A204.1 (cell line): Measurements from ENCODE around the gene NCOA7.
"Not testable (repeated sequence)": the region's sequence is repeated elsewhere in the genome, so short reads cannot be mapped to it uniquely, and the experiment has no call there.

Experiments
- FAIRE-seq: peaks from 2 replicates; lab custom pipeline; 2012; peaks lifted over from hg19 to GRCh38; lab: Jason Lieb, UNC

NCOA7 gene

DNA sequence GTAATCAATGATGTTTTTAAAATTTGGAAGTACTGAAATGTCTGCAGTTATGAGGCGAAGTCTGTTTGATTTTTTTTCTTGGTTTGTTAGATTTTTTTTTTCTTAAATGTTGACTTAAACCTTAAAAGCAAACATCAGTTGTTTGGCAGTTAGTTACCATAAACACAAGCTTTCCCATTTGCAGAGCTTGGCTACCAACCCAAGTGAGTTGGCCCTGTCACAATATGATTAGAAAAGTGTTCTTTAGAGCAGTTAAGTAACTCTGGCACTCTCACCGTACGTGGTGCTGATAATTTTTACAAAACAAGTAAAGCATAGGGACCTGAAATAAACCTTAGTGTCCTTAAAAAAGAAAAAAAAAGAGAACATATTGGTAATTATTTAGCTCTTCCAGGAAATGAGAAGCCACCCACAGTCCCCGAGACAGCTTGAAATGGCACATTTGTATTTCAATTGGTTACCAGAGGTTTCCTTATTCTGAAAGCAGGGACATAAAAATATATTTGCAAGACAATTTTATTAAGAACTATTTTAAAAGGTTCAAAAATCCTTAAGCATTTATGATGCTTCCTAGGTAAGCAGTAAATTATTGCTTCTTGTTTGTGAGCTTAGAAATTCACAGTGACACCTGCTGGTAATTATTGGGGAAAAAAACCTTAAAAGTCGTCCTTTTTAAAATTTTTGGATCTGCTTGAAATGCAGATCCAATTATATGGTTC is 37.4 kb upstream of the NCOA7 start:
- peak; percentile 88 for FAIRE-seq

DNA sequence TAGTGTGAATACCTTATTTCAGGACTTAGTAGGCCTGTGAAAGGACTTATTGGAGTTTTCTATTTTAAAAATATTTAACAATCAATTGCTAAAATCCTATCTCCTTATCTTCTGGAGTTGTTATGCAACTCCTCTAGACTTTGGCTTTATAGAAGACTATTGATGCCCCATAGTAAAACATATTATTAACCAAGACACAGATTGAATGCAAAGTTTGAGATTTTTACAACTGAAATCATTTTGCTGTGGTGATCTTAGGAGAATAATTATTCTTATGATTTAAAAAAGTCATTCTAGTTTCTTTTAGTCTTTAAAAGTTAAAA is 36.9 kb upstream of the NCOA7 start:
- FAIRE-seq = no peak

DNA sequence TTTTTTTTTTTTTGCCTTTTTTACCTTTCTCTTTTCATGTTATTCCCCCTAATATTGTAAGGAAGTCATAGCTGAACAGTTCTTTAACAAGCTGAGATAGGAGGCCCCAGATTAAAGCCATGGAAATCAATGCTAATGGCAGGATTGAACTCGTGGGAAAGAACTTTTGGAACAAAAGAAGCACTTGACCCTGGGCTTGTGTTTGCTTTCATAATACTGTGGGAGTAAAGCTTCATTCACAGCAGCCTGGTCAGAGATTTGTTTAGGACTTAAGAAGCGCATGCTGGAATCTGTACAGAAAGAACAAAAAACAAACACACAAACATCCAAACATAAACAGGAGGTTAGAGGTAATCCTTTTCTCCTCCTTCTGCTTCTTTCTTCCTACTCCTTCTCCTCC is 36.2 kb upstream of the NCOA7 start:
- no peak for FAIRE-seq

DNA sequence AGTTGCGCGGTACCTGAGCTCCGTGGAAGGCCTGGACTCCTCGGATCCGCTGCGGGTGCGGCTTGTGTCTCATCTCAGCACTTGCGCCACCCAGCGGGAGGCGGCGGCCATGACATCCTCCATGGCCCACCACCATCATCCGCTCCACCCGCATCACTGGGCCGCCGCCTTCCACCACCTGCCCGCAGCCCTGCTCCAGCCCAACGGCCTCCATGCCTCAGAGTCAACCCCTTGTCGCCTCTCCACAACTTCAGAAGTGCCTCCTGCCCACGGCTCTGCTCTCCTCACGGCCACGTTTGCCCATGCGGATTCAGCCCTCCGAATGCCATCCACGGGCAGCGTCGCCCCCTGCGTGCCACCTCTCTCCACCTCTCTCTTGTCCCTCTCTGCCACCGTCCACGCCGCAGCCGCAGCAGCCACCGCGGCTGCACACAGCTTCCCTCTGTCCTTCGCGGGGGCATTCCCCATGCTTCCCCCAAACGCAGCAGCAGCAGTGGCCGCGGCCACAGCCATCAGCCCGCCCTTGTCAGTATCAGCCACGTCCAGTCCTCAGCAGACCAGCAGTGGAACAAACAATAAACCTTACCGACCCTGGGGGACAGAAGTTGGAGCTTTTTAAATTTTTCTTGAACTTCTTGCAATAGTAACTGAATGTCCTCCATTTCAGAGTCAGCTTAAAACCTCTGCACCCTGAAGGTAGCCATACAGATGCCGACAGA is 31.4 kb upstream of the NCOA7 start:
- FAIRE-seq = no peak

DNA sequence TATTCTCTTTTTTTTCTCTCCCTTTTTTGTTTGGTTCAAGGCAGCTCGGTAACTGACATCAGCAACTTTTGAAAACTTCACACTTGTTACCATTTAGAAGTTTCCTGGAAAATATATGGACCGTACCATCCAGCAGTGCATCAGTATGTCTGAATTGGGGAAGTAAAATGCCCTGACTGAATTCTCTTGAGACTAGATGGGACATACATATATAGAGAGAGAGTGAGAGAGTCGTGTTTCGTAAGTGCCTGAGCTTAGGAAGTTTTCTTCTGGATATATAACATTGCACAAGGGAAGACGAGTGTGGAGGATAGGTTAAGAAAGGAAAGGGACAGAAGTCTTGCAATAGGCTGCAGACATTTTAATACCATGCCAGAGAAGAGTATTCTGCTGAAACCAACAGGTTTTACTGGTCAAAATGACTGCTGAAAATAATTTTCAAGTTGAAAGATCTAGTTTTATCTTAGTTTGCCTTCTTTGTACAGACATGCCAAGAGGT is 30.8 kb upstream of the NCOA7 start:
- no peak for FAIRE-seq

DNA sequence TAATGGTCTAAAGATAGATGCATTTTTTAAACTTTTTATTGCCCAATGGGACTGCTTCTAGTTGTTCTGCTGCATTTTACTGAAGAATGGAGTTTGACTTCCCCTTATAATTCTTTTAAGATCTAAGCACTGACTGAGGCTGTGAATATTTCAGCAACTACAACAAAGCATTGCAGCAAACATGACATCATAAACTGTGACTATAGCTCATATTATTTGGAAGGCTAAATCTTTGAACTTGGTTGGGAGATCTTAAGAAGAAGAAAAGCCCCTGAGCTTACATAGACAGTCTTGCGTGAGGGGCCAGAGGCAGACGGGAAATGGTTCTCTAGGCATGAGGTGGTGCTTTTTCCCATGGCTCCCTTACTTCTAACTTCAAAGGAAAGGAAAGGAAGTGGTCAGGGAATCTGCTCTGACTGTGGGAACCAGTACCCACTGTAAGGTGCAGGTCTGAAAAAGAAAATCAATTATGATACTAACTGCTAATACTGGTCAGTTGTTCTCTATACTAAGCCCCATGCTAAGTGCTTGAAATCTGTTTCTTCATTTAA is 26.6 kb upstream of the NCOA7 start:
- no peak for FAIRE-seq

DNA sequence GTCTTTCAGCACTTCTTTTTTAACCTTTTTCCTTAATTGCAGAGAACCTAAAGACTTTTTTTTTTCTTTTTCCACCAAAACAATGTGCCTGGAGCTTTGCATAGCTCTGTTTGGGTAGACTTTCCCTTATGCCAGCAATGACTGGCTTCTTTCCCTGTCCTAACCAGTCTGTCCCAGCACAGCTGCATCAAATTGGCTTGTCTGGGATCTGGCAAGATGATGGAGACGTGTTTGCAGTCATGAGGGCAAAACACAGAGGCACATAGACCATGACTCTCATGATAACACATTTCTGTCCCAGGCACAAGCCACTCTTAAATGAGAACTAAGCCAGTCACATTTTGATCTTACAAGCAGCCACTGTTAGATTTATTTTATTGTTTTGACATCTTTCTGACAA is 24.8 kb upstream of the NCOA7 start:
- no peak for FAIRE-seq

DNA sequence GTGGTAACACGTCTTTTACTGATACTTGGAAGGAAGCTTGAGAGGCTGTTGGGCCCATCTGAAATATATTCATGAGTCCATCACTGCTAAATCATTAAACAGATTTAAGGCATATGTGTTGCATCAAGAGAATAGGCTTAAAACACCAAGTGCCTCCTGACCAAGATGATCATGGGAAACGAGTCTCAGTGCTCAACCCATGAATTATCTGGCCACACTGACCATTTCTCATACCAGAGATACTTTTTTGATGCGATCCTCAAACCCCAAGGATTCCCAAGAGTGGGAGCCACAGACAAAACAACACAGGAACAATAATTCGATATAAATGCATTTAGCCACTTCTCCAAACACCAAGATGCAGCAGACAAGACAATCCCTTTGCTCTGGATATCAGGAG is 24.1 kb upstream of the NCOA7 start:
- no peak for FAIRE-seq

DNA sequence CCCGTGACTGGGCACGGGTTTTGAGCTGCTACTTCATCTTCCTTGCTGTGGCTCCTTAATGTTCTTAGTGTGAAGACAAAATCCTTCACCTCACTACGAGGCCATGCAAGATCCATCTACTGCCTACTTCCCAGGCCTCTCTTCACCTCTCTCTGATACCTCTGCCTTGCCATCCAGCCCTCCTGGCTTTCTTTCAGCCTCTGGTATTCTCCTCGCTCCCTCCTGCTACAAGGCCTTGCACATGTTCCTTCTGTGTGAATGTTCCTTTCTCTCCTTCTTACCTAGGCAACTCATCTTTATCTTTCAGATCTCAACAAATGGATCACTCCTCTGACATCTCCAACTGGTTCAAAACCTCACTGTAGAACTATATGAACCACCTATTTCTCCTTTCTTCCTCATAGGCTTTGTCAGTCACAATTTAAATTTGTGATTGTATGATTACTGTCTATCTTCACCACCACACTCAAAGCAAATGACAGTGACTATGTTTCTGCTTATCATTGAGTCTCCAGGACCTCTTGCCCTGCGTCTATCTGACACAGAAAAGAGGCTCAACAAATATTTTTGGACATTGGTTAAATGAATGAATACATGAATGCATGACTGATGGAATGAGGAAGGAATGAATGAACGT is 21.5 kb upstream of the NCOA7 start:
- no peak for FAIRE-seq

DNA sequence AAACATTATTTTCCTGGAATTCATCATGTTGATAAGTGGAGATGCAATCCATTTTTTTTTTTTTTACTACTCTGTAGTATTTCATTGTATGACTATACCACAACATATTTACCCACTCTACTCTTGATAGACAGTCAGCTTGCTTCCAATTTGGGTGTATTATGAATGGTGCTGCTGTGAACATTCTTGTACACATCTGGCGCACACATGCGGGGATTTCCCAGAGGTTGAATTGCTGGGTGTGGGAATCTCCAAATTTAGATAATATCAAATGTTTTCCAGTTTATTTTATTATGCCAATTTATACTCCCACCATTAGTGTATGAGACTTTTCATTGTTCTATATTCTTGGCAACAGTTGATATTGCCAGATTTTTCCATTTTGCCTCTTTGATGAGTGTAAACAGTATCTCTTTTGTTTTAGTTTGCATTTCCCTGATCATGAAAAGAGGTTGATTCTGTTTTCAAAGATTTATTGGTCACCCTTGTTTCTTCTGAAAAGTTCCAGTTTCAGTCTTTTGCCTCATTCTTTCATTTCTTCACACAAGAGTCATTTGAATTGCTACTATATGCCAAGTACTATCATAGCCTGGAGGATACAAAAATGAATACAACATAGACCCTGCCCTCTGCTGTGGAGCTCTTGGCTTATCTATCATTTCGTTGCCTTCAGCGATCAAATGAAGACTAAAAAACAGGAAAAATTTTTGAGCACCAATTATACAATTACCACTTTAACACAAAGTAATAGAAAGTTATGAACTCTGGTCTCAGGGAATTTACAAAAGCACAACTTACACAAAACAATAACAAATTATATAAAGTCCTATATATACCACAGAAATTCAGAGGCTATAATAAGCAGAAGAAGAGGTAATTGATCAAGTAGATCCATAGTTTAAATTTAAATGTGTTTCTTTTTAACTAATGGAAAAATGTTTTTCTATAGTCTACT is 17.1 kb upstream of the NCOA7 start:
- FAIRE-seq = peak; percentile 32

DNA sequence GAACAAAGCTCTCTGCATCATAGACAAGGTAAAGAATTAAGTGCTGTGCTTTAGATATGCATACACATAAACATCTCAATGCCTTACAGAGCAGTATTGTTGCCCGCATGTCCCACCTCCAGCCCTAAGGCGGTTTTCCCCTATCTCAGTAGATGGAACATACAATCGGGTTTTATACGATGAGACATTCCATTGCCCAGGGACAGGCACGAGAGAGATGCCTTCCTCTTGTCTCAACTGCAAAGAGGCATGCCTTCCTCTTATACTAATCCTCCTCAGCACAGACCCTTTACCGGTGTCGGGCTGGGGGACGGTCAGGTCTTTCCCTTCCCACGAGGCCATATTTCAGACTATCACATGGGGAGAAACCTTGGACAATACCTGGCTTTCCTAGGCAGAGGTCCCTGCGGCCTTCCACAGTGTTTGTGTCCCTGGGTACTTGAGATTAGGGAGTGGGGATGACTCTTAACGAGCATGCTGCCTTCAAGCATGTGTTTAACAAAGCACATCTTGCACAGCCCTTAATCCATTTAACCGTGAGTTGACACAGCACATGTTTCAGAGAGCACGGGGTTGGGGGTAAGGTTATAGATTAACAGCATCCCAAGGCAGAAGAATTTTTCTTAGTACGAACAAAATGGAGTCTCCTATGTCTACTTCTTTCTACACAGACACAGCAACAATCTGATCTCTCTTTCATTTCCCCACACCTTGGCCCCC is 14.5 kb upstream of the NCOA7 start:
- FAIRE-seq = not testable (repeated sequence)

DNA sequence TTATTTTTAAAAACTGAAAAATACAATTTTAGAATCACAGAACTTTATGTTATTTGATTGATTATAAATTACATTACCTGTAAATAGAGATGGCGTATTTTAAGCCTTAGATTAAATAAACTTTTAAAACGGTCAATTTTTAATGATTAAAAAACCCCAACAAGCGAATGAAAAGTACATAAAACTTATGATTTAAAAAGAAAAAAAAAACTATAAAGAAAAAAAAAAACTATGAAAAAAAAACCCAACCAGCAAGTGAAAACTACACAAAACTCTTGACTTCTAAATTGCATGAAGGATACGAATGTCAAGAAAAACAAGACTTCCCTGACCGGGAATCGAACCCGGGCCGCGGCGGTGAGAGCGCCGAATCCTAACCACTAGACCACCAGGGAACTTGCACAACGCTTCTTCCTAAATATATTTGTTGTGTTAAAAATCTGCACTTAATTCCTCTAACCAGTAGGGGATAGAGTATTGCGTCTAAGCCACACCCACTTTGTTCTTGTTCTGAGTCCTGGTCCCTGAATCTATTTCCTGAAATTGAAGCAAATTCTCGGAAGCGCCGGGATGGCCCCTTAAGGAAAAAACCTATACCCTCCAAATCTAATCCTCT is 10.7 kb upstream of the NCOA7 start:
- peak; percentile 88 for FAIRE-seq

DNA sequence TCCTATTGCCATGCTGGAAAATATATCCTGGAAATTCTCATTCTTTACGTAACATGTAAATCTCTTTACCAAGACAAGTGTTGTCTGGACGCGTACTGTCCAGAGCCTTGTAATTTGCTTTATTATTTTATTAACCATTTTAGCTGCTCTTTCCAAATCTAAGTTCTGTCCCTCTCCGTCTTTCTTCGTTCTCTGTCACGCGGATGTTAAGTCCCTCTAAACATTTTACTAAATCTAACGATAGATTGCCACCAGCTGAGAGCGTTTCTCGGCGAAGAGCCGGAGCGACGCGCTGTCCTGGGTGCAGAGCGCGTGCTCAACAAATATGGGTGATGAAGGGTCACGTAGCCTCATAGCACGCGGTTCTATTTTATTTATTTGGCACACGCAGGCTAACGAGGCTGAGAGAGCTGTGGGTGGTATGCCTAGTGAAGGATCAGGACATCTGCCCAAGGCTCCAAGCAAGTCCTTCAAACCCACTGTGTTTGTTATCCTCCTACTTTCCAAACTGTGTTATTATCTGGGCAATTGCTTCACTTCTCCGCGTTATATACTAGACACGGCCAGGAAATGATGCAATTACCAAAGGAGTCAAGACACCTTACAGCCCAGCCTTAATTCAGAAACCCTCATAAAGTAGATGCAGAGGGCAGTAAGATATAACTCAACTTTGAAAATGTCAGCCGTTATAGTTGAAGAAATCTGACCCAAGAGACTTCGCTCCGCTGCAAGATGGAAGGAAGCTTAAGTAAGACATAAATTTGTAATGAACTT is 10.0 kb upstream of the NCOA7 start:
- FAIRE-seq = no peak

DNA sequence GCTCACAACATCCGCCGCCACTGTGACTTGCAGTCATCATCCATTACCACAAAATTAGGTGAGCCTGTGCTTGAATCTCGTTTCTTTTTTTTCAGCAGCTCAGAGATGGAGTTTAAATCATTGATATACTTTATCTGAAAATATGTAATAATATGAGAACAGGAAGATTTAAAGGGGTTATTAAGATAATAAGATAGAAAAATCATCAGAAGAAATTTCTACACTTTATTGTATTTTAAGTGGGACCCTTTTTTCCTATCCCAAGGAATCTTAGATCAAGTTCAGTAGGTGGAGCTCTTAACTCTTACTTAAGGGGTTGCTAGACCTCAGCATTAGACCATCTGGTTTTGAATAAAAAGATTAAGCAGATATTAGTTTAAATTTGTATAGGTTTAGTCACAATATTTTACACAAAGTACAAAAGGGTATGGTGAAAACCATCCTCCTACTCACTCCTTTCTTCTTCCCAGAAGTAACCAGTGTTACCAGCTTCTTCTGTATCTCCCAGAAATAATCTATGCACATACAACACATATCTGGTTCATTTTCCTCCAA is 9.4 kb upstream of the NCOA7 start:
- peak; percentile 80 for FAIRE-seq

DNA sequence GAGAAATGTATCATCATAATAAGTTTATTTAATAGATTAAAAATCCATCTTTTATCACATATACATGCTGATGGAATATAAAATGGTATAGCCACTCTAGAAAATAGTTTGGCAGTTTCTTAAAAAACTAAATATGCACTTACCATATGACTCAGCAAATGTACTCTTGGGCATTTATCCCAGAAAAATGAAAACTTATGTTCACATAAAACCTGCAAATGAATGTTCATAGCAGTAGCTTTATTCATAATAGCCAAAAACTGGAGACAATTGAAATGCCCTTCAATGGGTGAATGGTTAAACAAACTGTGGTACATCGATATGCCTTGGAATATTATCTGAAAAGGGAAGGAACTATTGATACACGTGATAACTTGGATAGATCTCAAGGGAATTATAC is 6.4 kb upstream of the NCOA7 start:
- FAIRE-seq = no peak

DNA sequence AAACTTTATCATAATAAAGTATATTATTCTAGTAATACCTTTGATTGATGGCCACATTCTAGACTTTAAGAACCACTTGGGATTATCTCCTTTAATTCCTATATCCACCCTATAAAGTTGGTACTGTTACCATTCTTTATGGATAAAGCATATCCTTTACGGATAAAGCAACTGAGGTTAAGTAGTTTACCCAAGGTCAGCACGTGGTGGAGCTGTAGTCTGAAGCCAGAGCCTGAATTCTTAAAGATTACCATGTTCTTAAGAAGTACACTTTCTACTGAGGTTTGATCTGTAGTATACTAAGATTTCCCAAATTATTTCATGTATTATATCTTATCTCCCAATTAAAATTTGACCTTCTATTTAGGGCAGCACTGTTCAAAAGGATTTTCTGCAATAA is 3.0 kb upstream of the NCOA7 start:
- peak; percentile 91 for FAIRE-seq

DNA sequence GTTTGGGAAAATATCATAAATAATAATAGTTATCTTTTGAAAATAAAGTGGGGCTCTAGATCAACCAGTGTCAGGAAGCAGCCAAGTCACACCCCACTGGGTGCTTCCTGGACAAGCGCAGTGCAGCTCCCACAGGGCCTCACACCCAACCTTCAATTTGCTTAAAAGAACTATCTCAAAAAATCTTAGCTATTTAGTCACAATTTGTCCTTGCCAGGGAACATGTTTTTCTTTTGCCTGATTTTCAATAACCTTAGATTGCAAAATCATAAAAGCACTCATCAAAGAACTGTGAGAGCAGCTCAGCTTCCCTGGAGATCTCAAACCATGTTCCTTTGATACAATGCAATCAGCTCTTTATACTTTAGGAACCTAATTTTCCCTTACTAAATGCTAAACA is 1.6 kb upstream of the NCOA7 start:
- FAIRE-seq = no peak

DNA sequence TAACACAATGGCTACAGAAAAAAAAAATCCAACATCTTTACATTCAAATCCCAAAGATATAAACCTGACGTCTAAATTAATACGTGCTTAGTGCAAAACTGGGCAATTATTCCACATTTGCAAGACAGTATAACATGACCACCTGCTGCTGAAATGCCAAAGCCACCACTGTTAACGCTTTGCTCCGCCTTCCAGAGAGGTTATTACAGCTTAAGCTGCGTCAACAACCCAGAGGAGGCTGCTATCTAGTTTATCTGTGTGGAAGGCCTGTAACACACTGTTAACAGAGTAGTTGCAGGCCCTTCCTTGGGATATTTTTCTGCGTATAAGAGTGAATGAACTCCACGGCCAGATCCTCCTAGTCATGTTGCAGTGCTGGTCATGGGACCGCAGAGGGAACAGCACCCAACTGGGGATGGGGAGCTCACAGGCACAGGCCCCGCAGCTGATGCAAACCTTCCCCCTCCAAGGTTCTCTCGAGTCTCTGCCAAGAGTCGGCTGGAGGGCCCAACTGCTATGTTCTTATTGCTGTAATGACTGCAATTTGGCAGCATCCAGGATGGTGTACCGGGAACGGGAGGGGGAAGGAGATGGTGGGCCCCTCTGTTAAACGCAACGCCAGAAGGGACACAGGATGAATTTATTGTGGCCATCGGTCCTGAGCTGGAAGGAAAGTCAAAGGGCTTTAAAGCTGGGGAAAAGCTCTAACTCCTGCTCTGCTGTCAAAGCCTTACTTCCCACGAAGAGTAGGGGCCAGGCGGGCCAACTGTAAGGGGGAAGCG is 993 bp upstream of the NCOA7 start:
- no peak for FAIRE-seq
